SKM-1 treated with dmso at 0.1 percent for 144 hours (cell line): ENCODE measurements around the gene CAMK1D.

Experiments used
- DNase-seq: peaks from one replicate; lab custom pipeline; 2025; ENCODE audit not compliant: unreplicated experiment; lab: John Stamatoyannopoulos, UW

Gene CAMK1D

GRCh38 chr10:12644380-12645144 lies 295.2 kb downstream of the CAMK1D start:
- DNase-seq: no peak

- DNase-seq: no peak
Observed at GRCh38 chr10:12645449-12645848, 296.1 kb downstream of the CAMK1D start.

GRCh38 chr10:12649012-12649584 lies 299.8 kb downstream of the CAMK1D start:
- no peak for DNase-seq

DNA sequence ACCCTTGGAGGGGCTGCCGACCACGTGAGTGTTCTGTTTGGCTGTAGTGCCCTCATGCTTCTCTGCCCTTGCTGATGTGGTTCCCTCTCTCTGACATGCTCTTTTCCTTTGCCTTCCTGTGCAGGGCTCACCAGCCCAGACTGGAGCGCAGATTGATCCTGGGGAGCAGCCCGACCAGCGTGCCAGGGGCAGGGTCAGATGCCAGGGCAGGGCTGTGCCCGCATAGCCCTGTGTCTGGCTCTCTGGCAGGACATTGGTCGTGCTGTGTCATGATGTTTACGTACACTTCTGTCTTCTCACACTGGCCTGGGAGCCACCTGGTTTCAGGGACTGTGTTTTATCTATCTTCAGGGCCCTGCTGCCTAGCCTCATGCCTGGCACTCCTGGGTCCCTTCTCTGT lies 300.8 kb downstream of the CAMK1D start:
- no peak for DNase-seq

DNA sequence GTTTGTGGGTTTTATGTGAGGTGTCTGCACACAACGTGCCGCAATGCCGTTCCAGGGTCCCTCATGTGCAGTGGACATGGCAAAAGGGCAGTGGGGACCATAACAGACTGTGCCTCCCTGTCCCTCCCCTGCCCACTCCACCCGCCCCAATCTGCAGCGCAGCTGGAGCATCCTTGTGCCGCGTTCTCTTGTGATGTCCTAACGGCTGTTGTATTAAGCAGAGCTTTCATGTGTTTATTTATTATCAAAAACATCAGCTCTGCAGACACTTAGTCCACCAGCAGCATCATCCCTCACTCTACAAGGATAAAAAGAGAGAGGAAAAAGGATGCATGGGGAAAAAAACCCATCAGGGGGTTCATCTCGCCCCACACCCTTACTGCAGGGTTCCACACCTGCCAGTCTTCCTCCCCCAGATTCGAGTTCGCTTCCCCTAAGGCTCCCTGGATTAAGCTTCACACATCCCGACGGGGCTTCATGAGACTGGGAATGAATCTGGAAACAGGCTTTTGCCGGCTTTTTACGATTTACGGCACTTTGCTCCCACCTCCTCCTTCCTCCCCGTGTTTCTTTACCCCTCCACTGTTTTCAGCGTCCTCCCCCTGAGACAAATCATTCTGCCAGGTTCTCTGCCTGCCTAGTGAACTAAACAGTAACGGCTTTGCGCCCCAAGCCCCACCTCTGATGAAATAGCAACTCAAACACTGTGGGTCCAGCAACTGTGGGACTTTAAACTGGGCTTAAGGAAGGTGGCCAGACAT lies 301.4 kb downstream of the CAMK1D start:
- DNase-seq: no peak

GRCh38 chr10:12655940-12656339 lies 306.6 kb downstream of the CAMK1D start:
- no peak for DNase-seq

DNA sequence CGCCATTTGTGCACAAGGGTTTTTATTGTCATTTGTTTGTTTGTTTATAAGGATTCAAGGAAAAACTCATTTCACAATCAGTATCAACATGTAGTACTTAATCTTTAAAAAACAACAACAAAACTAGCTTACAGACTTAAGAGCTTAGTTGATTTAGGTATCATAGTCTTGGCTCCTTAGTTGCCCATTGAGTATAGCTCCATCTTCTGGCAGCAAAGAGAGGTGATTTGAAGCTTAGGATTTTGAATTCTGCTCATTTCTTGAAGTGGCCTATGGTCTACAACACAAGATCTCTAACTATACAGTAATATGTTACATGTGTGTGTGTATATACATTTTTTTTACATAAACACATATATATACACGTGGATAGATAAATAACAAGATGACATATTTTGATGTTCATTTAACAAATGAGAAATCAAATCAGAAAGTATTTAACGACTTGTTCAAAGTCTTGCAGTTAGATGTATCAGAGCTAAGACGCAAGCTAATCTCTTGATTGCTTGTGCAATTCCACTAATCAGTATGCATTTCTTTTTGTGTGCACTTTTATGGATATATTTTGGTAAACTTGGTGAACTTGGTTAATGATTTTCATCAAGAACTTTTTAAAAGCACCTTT lies 307.3 kb downstream of the CAMK1D start:
- peak; percentile 26 for DNase-seq

GRCh38 chr10:12657489-12657888 lies 308.1 kb downstream of the CAMK1D start:
- DNase-seq: no peak

DNA sequence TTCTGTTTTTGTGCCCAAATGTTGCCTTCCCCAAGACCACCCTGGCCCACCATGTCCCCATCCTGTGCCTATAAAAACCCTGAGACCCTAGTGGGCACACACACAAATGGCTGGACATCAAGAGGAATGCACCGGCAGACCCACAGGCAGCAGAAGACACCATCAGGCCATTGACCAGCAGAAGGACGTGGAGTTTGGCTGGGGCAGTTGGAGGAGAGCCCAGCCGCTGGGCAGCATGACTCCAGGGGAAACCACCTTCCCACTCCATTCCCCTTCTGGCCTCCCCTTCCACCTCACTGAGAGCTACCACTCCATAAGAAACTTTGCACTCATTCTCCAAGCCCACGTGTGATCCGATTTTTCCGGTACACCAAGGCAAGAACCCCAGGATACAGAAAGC lies 309.2 kb downstream of the CAMK1D start:
- DNase-seq: no peak

GRCh38 chr10:12659706-12660105 lies 310.4 kb downstream of the CAMK1D start:
- DNase-seq: no peak

GRCh38 chr10:12660812-12661211 lies 311.5 kb downstream of the CAMK1D start:
- no peak for DNase-seq

DNA sequence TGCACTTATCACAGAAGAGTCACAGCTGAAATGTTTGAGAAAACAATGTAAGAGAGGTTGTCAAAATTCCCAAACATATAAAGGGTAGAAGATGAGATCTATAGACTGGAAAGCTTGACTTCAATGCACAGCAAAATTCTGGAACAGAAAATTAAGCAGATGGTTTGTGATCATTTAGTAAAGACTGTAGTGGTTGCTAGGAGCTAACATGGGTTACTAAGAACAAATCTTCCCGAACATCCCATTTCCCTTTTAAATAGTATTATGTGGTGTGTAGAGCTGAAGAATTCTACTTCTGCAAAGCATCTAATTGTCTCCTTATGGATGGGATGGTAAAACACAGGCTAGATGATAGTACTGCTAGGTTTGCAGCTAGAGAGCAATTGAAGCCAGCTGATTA lies 312.3 kb downstream of the CAMK1D start:
- DNase-seq: no peak

DNA sequence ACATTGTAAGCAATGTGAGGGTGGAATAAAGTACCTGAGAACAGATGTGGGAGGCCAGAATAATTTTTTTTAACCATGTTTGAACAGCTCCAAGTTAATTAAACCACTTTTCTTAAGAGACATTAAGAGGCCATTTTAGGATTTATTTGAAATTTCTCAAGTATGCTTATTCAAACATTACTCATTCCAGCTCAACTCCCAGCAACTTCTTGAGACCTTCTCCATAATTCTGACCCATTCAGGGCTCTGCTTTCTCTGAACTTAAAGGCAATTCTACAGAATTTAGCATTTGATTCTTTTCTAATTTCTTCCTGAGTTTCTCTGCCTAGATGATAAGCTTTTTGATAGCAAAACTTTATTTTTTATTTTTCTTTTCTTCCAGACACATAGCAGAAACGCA lies 314.5 kb downstream of the CAMK1D start:
- no peak for DNase-seq

GRCh38 chr10:12665501-12665900 lies 316.2 kb downstream of the CAMK1D start:
- no peak for DNase-seq

- no peak for DNase-seq
Observed at GRCh38 chr10:12667052-12667451, 317.7 kb downstream of the CAMK1D start.

- no peak for DNase-seq
Observed at GRCh38 chr10:12668634-12669033, 319.3 kb downstream of the CAMK1D start.

GRCh38 chr10:12670004-12670403 lies 320.7 kb downstream of the CAMK1D start:
- DNase-seq: no peak

DNA sequence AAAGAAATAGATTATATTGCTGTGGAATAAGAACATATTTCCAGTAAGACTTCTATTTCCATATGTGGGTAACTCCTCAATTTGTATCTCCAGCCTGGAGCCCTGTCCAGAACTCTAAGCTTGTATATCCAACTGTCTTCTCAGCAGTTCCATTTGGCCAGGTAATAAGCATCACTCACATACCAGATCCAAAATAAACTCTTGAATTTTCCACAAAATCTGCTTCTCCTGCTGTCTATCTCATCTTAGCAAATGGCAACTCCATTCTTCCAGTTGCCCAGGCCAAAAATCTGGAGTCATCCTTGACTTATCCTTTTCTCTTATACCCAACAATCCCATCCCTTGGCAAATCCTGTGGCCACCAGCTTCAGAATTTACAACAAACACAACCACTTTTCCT lies 325.8 kb downstream of the CAMK1D start:
- DNase-seq: no peak

DNA sequence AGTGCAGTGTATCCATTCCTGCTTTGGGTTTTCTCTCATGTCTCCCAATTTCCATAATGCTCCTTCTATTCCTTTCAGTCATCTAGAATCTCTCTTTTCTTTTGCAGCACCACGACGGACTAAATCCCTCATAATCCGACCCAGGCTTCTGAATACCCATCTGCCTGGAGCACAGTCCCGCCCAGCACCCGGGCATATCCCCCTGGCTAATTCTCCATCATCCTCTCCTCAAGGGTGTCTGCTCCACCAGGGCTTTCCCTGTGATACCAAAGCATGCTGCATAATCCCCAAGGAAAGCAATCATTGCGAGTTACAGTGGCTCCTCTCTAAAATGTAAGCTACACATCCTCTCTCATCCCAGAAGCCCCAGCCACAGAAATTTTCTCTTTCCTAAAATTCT lies 330.3 kb downstream of the CAMK1D start:
- DNase-seq: no peak

DNA sequence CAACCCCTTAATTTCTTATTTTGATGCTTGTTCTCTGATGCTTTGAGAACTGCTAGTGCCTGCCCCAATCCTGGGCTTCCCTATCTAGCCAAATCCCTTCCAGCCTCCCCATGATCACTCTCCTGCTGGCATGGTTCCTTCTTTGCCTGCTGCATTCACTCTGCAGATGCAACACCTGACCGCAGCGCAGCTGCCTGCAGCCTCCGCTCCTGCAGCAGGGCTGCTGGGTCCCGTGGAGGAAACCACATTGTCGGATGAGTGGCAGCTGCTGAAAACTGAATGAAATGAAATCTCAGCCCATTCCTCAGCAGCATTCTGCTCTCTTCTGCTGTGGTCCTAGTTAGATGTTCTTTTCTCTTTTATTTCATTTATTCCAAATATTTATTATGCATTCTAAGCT lies 331.9 kb downstream of the CAMK1D start:
- DNase-seq: no peak

DNA sequence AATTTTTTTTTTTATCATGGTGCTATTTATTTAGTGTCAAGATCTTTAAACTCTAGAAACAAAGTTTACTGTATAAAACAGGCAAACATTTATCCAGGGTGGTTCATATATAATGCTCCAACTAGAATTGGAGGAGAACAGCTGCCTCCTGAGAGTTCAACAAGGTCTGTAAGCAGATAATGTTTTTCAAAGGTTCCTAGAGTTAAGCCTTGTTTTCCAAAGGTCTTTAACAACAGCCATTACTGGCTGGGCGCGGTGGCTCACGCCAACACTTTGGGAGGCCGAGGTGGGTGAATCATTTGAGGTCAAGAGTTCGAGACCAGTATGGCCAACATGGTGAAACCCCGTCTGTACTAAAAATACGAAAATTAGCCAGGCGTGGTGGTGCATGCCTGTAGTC lies 335.4 kb downstream of the CAMK1D start:
- DNase-seq: no peak
